Kidney capillary endothelial cell (primary cell): ENCODE measurements around the gene CHERP.
"Not testable (repeated sequence)": the region's sequence is repeated elsewhere in the genome, so short reads cannot be mapped to it uniquely, and the experiment has no call there.

ENCODE experiments used
- DNase-seq: peaks from one replicate; pipeline ENCODE4 v3.0.0-alpha.2; 2018; ENCODE audit warnings: low spot score

CHERP gene

DNA sequence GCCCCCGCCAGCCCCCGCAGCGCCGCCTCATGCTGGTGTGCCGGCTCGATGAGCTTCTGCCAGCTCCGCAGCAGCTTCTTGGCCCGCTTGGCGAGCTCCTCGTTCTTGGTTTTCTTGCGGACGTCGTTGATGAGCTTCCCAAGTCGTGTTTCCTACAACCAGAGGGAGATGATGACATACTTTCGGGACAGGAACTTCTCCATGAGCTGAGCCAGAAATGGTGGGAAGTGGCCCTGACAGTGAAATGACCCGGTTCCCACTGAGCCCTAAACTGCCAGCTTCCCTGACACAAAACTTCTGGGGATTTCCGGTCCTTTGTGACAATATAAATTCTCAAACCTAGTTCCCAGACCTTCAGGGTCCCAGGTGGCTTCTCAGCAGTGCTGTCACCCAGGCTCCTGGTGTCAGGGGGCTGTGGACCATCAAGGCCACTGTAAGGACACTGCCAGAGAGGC is 35.3 kb upstream of the CHERP start:
- no peak for DNase-seq

- no peak for DNase-seq
Observed at GRCh38 chr19:16576690-16577530, 34.7 kb upstream of the CHERP start.

DNA sequence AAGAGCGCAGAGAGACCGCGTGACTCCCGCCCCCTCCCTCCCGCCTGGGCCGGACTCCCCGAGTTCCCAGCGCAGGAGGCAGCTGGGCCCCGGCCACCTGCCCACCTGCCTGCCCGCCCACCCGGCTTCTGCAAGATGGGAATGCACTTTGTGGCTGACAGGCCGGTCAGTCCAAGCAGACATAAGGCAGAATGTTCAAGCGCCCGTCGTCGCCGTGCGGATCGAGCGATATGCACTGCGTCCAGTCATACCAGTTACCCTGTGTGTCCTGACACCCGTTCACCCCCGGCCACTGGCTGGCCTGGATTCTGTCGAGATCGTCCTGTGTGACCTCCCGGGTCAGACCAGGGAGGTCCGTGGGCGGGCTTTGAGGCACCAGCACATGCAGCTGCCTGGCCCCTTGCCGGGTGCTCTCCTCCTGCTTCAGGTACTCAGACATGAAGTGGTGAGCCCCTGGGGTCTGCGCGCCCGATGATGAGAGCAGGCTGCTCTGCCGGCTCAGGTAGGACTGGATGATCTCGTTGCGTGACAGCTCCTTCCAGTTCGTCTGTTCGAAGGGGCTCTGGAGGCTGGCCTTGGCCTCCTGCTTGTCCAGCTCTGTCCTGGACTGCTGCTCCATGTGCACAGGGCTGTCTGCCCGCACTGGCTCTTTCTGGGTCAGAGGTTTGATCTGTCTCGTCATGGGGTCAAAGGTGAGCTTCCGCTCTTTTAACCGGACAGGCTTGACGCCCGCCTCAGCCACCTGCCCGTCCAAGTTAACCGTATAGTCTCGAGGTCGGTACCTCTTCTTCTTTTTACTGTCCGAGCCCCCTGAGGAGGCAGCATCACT is 33.8 kb upstream of the CHERP start:
- no peak for DNase-seq

- no peak for DNase-seq
Observed at GRCh38 chr19:16575282-16575681, 33.0 kb upstream of the CHERP start.

- no peak for DNase-seq
Observed at GRCh38 chr19:16573925-16574324, 31.7 kb upstream of the CHERP start.

DNA sequence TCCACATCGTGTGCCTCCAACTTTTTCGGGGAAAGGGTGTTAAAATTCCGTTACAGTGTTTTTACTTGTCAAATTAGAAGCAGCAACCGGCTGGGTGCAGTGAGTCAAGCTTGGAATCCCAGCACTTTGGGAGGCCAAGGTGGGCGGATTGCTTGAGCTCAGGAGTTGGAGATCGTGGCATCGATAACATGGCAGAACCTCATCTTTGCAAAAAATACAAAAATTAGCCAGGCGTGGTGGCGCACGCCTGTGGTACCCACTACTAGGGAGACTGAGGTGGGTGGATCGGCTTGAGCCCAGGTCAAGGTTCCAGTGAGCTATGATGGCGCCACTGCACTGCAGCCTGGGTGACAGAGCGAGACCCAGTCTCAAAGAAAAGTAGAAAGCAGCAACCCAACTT is 31.1 kb upstream of the CHERP start:
- no peak for DNase-seq

DNA sequence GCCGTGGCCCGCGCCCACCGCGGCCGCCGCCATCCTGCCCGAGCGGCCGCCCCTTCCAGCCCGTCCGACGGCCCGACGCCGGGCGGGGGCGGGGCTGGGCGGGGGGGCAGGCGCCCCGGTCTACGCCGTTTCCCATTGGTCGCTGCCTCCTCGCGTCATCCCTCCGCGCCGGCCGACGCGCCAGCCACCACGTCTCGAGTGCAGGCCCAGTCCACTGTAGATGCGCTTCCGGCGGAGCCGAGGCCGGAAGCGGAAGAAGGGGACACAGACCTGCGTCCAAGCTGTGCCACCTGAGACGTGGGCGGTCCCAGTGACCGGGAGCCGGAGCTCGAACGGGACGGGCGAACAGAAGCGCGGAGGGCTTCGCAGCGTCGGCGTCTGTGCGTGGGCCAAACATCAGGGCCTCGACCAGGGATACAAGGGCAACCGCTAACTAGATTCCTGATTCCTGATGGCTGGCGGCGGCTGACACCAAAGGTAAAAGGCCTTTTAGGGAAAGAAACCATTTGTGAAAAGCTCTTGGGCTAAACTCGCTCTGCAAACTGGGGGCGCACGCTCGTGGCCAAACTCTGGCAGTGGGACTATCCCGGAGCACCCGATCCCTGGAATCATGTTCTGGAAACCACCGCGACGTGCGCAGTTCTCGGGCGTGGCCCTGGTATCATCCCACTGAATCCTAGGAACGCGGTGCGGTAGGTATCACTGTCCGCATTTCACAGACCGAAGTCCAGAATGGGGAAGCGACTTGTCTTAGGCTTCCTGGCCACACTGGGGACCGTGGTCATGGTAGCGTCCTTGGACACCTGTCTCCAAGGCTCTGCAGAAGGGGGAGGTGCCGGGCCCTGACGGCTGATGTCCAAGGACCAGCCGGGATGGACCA is 30.3 kb upstream of the CHERP start, which contains the start of gene SLC35E1:
SLC35E1 (minus strand) TSS at position 84 of the 880 bp plus-strand sequence; CDS start at position 33, 51 bp downstream.
- peak; percentile 91 for DNase-seq

- peak; percentile 24 for DNase-seq
Observed at GRCh38 chr19:16571822-16572331, 29.6 kb upstream of the CHERP start.

DNA sequence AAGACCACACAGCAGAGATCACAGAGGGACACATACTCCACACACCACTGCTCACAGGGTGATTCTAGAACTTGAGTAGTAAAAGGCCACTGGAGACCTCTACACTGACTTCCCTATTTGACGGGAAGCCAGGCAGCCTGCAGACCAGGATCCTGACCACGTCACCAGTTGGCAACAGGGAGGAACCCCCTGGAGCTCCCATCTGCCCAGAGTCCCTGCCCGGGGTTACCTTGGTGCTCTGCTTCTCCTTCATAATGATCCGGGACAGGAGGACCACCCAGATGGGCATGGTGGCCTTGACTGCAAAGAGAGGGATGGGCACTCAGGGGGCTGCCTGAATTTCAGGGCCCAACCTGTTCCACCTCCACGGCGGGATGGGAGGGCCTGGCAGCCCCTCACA is 29.0 kb upstream of the CHERP start:
- no peak for DNase-seq

DNA sequence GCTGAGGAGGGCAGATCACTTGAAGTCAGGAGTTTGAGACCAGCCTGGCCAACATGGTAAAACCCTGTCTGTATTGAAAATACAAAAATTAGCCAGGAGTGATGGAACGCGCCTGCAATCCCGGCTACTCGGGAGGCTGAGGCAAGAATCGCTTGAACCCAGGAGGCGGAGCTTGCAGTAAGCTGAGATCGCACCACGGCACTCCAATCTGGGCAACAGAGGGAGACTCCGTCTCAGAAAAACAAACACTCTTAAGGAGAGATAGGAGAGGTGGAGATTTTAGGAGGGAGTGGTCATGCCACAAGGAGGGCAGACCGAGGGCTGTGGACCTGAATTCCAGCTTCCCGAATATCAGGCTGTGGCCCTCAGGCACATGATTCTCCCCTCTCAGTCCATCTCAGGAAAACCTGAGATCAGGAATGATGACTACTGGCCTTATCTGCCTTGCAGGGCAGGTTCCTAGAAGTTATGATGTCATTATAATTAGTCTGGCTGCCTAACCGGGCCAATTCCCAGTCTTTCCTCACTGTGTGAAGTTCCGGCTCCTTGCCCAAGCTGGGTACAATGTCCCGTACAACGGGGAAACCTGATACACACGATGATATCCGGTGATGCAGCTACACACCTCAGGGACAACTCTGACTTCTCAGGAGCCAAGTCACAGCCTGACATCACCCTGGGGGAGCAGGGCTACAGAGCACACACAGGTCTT is 27.5 kb upstream of the CHERP start:
- DNase-seq: no peak

DNA sequence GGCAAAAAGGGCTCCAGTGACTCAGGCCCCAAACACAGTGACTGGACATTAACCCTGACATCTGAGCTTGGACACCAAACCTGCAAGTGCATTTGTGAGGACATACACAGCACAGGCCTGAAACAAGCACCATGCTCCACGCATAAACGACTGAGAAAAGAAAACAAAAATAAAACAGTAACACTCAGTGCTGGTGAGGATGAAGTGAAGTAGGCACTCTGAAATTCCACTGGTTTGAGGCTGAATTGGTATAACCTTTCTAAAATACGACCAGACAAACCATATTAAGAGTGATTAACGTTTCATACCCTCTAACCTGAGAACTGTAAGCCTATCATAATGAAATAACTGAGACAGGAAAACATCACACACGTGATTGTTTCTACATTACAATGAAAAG is 24.5 kb upstream of the CHERP start:
- no peak for DNase-seq

DNA sequence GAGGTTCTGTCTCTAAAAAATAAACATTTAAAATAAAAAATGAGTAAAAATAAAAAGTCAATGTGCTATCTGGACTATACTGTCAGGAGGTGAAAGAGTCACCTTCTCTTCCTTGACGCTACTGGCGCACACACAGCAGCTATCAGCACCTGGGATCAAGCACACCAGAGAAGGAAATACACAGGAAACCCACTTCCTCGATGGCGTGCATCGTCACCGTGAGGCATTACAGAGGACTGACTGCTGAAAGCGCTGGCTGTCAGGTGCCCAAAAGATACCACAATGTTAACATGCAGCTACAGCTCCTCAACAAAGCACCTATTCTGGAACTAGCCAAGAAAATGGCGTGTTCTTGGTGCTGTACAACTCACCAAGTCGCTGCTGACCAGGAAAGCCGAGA is 23.9 kb upstream of the CHERP start:
- DNase-seq: no peak

DNA sequence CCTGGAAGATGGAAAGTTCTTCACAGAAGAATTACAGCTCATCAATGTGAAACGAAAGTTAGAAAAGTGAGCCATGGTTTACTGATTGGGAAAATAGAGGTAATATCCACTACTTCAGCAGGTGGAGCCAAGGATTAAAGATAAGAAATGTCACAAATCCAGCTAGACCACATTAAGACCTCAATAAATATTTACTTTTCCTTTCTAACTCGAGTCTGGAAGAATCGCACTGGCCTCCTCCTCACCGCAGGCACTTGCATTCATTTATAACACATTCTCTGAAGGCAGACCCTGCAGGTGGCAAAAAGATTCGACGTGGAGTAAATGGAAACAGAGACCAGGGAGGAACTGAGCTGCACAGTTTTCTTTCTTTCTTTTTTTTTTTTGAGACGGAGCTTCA is 22.6 kb upstream of the CHERP start:
- no peak for DNase-seq

- no peak for DNase-seq
Observed at GRCh38 chr19:16562608-16563025, 20.4 kb upstream of the CHERP start.

GRCh38 chr19:16561382-16561781 is 19.1 kb upstream of the CHERP start:
- no peak for DNase-seq

DNA sequence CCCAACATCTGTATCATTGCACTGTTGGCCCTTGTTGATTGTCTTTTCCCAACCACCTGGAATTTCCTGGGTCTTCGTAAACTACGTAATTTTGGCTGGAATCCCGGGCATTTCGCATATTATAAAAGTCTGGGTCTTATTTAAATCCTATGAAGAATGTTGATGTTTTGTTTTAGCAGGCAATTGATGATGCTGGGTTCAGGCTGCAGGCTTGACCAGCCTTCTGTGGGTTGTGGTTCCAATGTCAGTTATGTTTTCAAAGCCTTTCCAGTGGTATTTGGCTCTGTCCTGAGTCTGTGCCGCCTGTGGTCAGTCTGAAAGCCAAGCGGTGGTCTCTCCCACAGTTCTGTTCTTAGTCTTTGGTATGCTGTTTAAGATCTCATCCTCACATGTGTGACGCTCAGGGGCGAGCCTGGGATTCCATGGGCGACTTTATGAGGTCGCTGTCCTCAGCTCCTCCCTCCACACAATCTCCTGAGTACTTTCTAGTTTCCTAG is 17.6 kb upstream of the CHERP start:
- DNase-seq: no peak

GRCh38 chr19:16554776-16555175 is 12.5 kb upstream of the CHERP start:
- no peak for DNase-seq

DNA sequence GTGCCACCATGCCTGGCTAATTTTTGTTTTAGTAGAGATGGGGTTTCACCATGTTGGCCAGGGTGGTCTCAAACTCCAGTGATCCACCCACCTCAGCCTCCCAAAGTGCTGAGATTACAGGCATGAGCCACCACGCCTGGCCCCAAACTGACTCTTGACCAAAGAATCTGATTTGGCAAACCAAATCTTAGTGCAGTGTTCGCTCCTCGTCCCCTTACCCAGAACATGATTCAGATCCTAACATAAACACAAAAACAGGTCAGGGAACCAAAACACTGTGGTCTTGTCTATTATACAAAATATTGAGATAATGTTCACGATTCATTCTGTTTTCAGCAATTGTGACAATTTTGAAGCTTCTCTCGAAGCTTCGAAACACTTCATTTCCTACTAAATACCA is 9.7 kb upstream of the CHERP start:
- not testable (repeated sequence) for DNase-seq

GRCh38 chr19:16548956-16549355 is 6.7 kb upstream of the CHERP start:
- DNase-seq: no peak

DNA sequence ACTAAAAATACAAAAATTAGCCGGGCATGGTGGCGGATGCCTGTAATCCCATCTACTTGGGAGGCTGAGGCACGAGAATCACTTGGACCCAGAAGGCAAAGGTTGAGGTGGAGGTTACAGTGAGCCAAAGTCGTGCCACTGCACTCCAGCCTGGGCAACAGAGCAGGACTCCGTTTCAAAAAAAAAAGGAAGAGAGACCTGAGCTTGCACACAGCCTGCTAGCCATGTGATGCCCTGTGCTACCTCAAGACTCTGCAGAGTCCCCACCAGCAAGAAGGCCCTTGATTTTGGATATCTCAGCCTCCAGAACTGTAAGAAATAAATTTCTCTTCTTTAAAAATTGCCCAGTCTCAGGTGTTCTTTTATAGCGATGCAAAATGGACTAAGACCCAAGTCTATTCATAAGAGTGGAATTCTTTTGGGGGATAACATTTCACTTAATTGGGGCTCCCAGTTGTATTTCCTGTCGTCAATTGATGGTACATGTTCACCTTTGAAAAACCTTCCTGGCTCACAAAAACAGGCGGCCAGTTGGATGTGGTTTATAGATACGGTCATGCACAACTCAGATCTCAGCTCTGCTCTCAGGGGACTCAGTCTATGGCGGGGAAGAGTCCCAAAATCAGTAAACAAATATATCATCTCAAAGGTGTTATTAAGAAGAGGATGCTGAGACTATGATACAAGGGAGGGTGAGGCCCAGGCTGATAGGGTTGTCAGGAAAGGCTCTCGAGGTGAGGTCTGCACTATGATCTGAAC is 2.4 kb upstream of the CHERP start:
- DNase-seq: no peak
